Keratinocyte (primary cell): Measurements from ENCODE around the gene PDS5B. TPM values are rescaled to one million over a fixed set of nuclear protein-coding genes. Genes with fewer than 3 reads are reported as not detected.

Source experiments
- DNase-seq: peaks from one replicate; pipeline ENCODE4 v3.0.0-alpha.2; 2011; ENCODE audit warnings: low read depth, missing footprints, low spot score
- FAIRE-seq: peaks from 2 replicates; lab custom pipeline; 2011; peaks lifted over from hg19 to GRCh38; lab: Jason Lieb, UNC
- H2AFZ ChIP-seq: 2 replicates; pipeline ENCODE4 v1.6.0; 2012; ENCODE audit warnings: low read length, control low read depth, inconsistent platforms; ENCODE audit not compliant: control insufficient read depth
- H3K27ac ChIP-seq: 2 replicates; pipeline ENCODE4 v1.5.1; 2011; ENCODE audit warnings: low read length; ENCODE audit not compliant: control insufficient read depth, insufficient read depth
- H3K27me3 ChIP-seq: 3 replicates; pipeline ENCODE4 v1.6.0; 2011; ENCODE audit warnings: low read length; ENCODE audit not compliant: control insufficient read depth, insufficient read depth; ENCODE audit errors: extremely low read depth
- H3K36me3 ChIP-seq, 2 experiments: 2 replicates in 1 of 2; 3 replicates in 1 of 2; pipeline ENCODE4 v1.5.1; 2011; ENCODE audit warnings: low read length in 2 of 2, mild to moderate bottlenecking in 1 of 2; ENCODE audit not compliant: control insufficient read depth in 2 of 2, insufficient read depth in 2 of 2; ENCODE audit errors: extremely low read depth in 1 of 2
- H3K4me1 ChIP-seq: 3 replicates; pipeline ENCODE4 v1.5.1; 2011; ENCODE audit warnings: low read length; ENCODE audit not compliant: control insufficient read depth, insufficient read depth; ENCODE audit errors: extremely low read depth
- H3K4me2 ChIP-seq: 3 replicates; pipeline ENCODE4 v1.6.0; 2011; ENCODE audit warnings: low read depth, low read length; ENCODE audit not compliant: control insufficient read depth, insufficient read depth; ENCODE audit errors: extremely low read depth
- H3K4me3 ChIP-seq, 3 experiments: fragments of 200-600 bp in 1 of 3; sonication (generic) in 1 of 3; 2 replicates in 2 of 3; 3 replicates in 1 of 3; pipeline ENCODE4 v1.5.1; 2011 to 2016; ENCODE audit warnings: low read length in 3 of 3, mild to moderate bottlenecking in 3 of 3, control low read depth in 2 of 3, inconsistent platforms in 1 of 3, low read depth in 1 of 3, mixed read lengths in 1 of 3, mixed run types in 1 of 3, moderate library complexity in 1 of 3; ENCODE audit not compliant: control insufficient read depth in 2 of 3, insufficient read depth in 2 of 3; ENCODE audit errors: extremely low read depth in 1 of 3
- H3K79me2 ChIP-seq: 2 replicates; pipeline ENCODE4 v1.6.0; 2012; ENCODE audit warnings: low read length; ENCODE audit not compliant: control insufficient read depth, insufficient read depth
- H3K9ac ChIP-seq: 3 replicates; pipeline ENCODE4 v1.6.0; 2011; ENCODE audit warnings: low read length; ENCODE audit not compliant: control insufficient read depth, insufficient read depth; ENCODE audit errors: extremely low read depth
- H3K9me1 ChIP-seq: 3 replicates; pipeline ENCODE4 v1.6.0; 2011; ENCODE audit warnings: low read length; ENCODE audit not compliant: control insufficient read depth, insufficient read depth; ENCODE audit errors: extremely low read depth
- H3K9me3 ChIP-seq: 2 replicates; pipeline ENCODE4 v1.5.1; 2012; ENCODE audit warnings: low read depth, low read length; ENCODE audit not compliant: control insufficient read depth
- H4K20me1 ChIP-seq: 3 replicates; pipeline ENCODE4 v1.6.0; 2011; ENCODE audit warnings: low read length; ENCODE audit not compliant: control insufficient read depth, insufficient read depth; ENCODE audit errors: extremely low read depth
- CTCF ChIP-seq, 3 experiments: IDR thresholded peaks in 1 of 3; conservative IDR thresholded peaks in 1 of 3; optimal IDR thresholded peaks in 1 of 3; 2 replicates in 2 of 3; 3 replicates in 1 of 3; pipeline versions ENCODE3 to v1.5.1; 2011; ENCODE audit warnings: low read length in 3 of 3, mild to moderate bottlenecking in 3 of 3, moderate library complexity in 2 of 3, control low read depth in 1 of 3, inconsistent platforms in 1 of 3; ENCODE audit not compliant: insufficient read depth in 2 of 3; ENCODE audit errors: extremely low read depth in 1 of 3
- EZH2 ChIP-seq: IDR thresholded peaks from one replicate; pipeline ENCODE4 v1.6.1; 2012; ENCODE audit warnings: inconsistent platforms, mild to moderate bottlenecking, low read length, moderate library complexity
- dilution Hi-C: fragments of 300-500 bp; cut with MboI; formaldehyde crosslinking; loops from one replicate; pipeline ENCODE4 v1.7.0; 2020; ENCODE audit warnings: low sequenced_read_pairs; ENCODE audit not compliant: extremely low pct_ligation_motif_present
- polyA plus RNA-seq, 5 experiments: library from polyadenylated mRNA; depleted of rRNA in 3 of 5; stranded (reverse) in 3 of 5; stranded (forward) in 1 of 5; unstranded in 1 of 5; fragments of >200 nt; gene quantifications; 1 replicate in 1 of 5; 2 replicates in 3 of 5; 3 replicates in 1 of 5; pipeline versions ENCODE4 v1.2.1 to v1.2.3, GENCODE V29; 2011 to 2012; ENCODE audit warnings: missing spikeins in 2 of 5, low read depth in 1 of 5, low replicate concordance in 1 of 5

PDS5B gene
- polyA plus RNA-seq, 1 donor (not counting 4 experiments of a cell fraction or from before 2014, with no cell fraction given) = 6.9 TPM

GRCh38 chr13:32639502-32640105, 53.4 kb downstream of the PDS5B start:
- Histone ChIP-seq H3K4me1 (no peaks in the 10 kb centered on the region), H4K20me1 (peaks cover 3% of the 10 kb centered on the region), H3K27ac (no peak overlapping the region), H3K79me2 (peaks cover 53% of the 10 kb centered on the region), H3K4me3 (no peak overlapping the region), H3K9me3 (no peaks in the 10 kb centered on the region), H3K9ac (no peak overlapping the region), H3K36me3 (no peaks in the 10 kb centered on the region), H3K27me3 (no peaks in the 10 kb centered on the region), H2AFZ (no peak overlapping the region), H3K4me2 (no peak overlapping the region), H3K9me1 (no peaks in the 10 kb centered on the region)
- TF ChIP-seq EZH2 (no peak), CTCF (optimal IDR thresholded peaks at IDR 0.05 in 1 of 3, IDR thresholded peaks at IDR 0.05 in 1 of 3, conservative IDR thresholded peaks at IDR 0.05 in 1 of 3; ENCODE audit: extremely low read depth in 1 of 3, insufficient read depth in 2 of 3, low read length in 3 of 3) (peak; percentile 64 to 68 (median 65))
- FAIRE-seq (peak; percentile 51), DNase-seq (peak; percentile 17)
- dilution Hi-C loops = no loop called here

- no peaks in the 10 kb centered on the region for H3K9me3 ChIP-seq
- H2AFZ ChIP-seq = no peak overlapping the region
- no peak for TF ChIP-seq CTCF (optimal IDR thresholded peaks at IDR 0.05 in 1 of 3, IDR thresholded peaks at IDR 0.05 in 1 of 3, conservative IDR thresholded peaks at IDR 0.05 in 1 of 3; ENCODE audit: extremely low read depth in 1 of 3, insufficient read depth in 2 of 3, low read length in 3 of 3)
- no peak for TF ChIP-seq EZH2
- H3K36me3 ChIP-seq = no peaks in the 10 kb centered on the region
- no peaks in the 10 kb centered on the region for H3K4me1 ChIP-seq
- no peak for DNase-seq
- no peak overlapping the region for H3K9ac ChIP-seq
- peaks cover 5% of the 10 kb centered on the region for H4K20me1 ChIP-seq
- H3K4me3 ChIP-seq = no peak overlapping the region
- H3K9me1 ChIP-seq = no peaks in the 10 kb centered on the region
- dilution Hi-C loops = no loop called here
- no peaks in the 10 kb centered on the region for H3K27me3 ChIP-seq
- H3K79me2 ChIP-seq = peaks cover 69% of the 10 kb centered on the region
- H3K27ac ChIP-seq = no peak overlapping the region
- no peak overlapping the region for H3K4me2 ChIP-seq
- FAIRE-seq = no peak
These were observed 56.1 kb downstream of the PDS5B start for GRCh38 chr13:32642316-32642715.
